ENCODE data around the gene ARHGAP44. TPM values are rescaled to one million over a fixed set of nuclear protein-coding genes. Genes with fewer than 3 reads are reported as not detected.

Gene ARHGAP44
- total and polyA plus RNA-seq, 9 of the 15 experiments (the other 6 are each of a cell fraction or from before 2014, with no cell fraction given), result 0.01 to 0.68 (median 0.07) TPM; not detected in 1

DNA sequence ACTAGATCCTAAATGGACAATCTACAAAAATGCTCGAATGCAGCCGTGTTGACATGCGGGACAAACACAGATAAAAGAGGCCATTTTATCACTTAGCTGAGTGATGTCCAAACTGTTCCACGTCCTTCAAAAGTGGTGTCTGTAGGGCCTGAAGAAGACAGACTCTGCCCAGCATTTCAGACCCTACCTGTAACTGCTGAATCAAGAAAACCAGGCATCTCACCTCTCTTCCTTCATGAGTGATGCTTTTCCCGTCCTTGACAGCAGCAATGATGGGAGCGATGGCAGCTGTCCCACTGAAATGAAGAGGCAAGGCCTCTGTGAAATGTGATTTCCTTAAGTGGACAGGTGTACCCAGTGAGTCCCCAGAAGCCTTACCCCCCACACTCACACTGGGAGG, 216.2 kb downstream of the ARHGAP44 start:
- BruUV-seq (replicated peaks), result no TSS peak
- Histone ChIP-seq H3K27ac (ENCODE audit: extremely low read depth, low read depth, low read length) (no peak overlapping the region), H3K79me2 (ENCODE audit: control insufficient read depth, insufficient read depth, low read length) (no peaks in the 10 kb centered on the region), H3K4me1 (replicated peaks in 1 of 2; ENCODE audit: control insufficient read depth in 2 of 2, insufficient read depth in 2 of 2, low read length in 2 of 2) (peaks cover 0 to 4% of the 10 kb centered on the region in 2 experiments; a peak in 2 of 5 replicates), H3K4me3 (no peak overlapping the region), H3K4me2 (ENCODE audit: insufficient read depth, low read length) (no peak overlapping the region), H3K27me3 (ENCODE audit: control insufficient read depth in 2 of 2, insufficient read depth in 2 of 2, low read length in 2 of 2) (no peaks in the 10 kb centered on the region), H3K36me3 (ENCODE audit: control insufficient read depth, insufficient read depth, low read length) (peaks cover 77% of the 10 kb centered on the region), H4K20me1 (replicated peaks; ENCODE audit: control insufficient read depth, insufficient read depth, low read length) (0 out of 2 replicates have a peak, but pooled peaks cover 14% of the 10 kb centered on the region), H3K9me3 (replicated peaks; ENCODE audit: control insufficient read depth, insufficient read depth, low read depth, low read length) (no peaks in the 10 kb centered on the region), H2AFZ (ENCODE audit: low read depth, low read length) (no peak overlapping the region), H3K9ac (ENCODE audit: insufficient read depth in 1 of 2, low read depth in 2 of 2, low read length in 2 of 2) (no peak overlapping the region), H3K9me1 (ENCODE audit: control insufficient read depth, insufficient read depth, low read length) (no peaks in the 10 kb centered on the region)
- POLR2A ChIA-PET, result interaction anchor here (2.0 to 2.5 kb wide), 2 partner anchors 8 to 12 kb away, joined by 5 to 8 read pairs; partner anchors contain the start of gene ELAC2
- intact Hi-C loops (cut with micrococcal nuclease) (no loop called here), in situ Hi-C loops (cut with MboI) (no loop called here)
- ATAC-seq, result no peak
- TF ChIP-seq RBM39 (optimal IDR thresholded peaks at IDR 0.05; ENCODE audit: low read depth, low read length) (no peak), ERF (CRISPR knock-in tag; IDR thresholded peaks at IDR 0.05) (no peak), GTF2A2 (tag; IDR thresholded peaks at IDR 0.05) (no peak), WHSC1 (IDR thresholded peaks at IDR 0.05; ENCODE audit: low read length) (no peak)
- TF ChIP-seq, protein P1, sequence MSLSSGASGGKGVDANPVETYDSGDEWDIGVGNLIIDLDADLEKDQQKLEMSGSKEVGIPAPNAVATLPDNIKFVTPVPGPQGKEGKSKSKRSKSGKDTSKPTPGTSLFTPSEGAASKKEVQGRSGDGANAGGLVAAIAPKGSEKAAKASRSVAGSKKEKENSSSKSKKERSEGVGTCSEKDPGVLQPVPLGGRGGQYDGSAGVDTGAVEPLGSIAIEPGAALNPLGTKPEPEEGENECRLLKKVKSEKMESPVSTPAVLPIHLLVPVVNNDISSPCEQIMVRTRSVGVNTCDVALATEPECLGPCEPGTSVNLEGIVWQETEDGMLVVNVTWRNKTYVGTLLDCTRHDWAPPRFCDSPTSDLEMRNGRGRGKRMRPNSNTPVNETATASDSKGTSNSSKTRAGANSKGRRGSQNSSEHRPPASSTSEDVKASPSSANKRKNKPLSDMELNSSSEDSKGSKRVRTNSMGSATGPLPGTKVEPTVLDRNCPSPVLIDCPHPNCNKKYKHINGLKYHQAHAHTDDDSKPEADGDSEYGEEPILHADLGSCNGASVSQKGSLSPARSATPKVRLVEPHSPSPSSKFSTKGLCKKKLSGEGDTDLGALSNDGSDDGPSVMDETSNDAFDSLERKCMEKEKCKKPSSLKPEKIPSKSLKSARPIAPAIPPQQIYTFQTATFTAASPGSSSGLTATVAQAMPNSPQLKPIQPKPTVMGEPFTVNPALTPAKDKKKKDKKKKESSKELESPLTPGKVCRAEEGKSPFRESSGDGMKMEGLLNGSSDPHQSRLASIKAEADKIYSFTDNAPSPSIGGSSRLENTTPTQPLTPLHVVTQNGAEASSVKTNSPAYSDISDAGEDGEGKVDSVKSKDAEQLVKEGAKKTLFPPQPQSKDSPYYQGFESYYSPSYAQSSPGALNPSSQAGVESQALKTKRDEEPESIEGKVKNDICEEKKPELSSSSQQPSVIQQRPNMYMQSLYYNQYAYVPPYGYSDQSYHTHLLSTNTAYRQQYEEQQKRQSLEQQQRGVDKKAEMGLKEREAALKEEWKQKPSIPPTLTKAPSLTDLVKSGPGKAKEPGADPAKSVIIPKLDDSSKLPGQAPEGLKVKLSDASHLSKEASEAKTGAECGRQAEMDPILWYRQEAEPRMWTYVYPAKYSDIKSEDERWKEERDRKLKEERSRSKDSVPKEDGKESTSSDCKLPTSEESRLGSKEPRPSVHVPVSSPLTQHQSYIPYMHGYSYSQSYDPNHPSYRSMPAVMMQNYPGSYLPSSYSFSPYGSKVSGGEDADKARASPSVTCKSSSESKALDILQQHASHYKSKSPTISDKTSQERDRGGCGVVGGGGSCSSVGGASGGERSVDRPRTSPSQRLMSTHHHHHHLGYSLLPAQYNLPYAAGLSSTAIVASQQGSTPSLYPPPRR (CRISPR knock-in tag; IDR thresholded peaks at IDR 0.05; ENCODE audit: borderline replicate concordance), result no peak
- DNase-seq (ENCODE audit: extremely low read depth in 1 of 4, low spot score in 3 of 4), result no peak
- no peak for FAIRE-seq
- 95% methylated on average over 6 of the region's 6 CpGs for WGBS (ENCODE audit: insufficient coverage, low coverage, missing lambda C conversion rate)
- CTCF ChIA-PET (ENCODE audit: low intra/inter-chr PET ratio), result no interaction called here

All from K562 (cell line).